Measurements from ENCODE around the gene CXCL11.

- no peak for TF ChIP-seq POLR2AphosphoS5 (IDR thresholded peaks at IDR 0.05; ENCODE audit: low read depth, low read length)
- TF ChIP-seq, protein P1, sequence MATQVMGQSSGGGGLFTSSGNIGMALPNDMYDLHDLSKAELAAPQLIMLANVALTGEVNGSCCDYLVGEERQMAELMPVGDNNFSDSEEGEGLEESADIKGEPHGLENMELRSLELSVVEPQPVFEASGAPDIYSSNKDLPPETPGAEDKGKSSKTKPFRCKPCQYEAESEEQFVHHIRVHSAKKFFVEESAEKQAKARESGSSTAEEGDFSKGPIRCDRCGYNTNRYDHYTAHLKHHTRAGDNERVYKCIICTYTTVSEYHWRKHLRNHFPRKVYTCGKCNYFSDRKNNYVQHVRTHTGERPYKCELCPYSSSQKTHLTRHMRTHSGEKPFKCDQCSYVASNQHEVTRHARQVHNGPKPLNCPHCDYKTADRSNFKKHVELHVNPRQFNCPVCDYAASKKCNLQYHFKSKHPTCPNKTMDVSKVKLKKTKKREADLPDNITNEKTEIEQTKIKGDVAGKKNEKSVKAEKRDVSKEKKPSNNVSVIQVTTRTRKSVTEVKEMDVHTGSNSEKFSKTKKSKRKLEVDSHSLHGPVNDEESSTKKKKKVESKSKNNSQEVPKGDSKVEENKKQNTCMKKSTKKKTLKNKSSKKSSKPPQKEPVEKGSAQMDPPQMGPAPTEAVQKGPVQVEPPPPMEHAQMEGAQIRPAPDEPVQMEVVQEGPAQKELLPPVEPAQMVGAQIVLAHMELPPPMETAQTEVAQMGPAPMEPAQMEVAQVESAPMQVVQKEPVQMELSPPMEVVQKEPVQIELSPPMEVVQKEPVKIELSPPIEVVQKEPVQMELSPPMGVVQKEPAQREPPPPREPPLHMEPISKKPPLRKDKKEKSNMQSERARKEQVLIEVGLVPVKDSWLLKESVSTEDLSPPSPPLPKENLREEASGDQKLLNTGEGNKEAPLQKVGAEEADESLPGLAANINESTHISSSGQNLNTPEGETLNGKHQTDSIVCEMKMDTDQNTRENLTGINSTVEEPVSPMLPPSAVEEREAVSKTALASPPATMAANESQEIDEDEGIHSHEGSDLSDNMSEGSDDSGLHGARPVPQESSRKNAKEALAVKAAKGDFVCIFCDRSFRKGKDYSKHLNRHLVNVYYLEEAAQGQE (IDR thresholded peaks at IDR 0.05; ENCODE audit: insufficient read depth in 1 of 2, low read depth in 2 of 2, low read length in 2 of 2), result no peak
Observed at GRCh38 chr4:76013540-76013939, 22.3 kb downstream of the CXCL11 start.

All from PFSK-1 (cell line).